Stimulated activated memory B cell treated with anti-CD40 and anti-IgM and Interleukin-4, amounts not matched to agents 10 μg/mL and 1 μg/mL and 100 μg/mL, for 72 hours (primary cell): ENCODE results near the gene NCAM2.

Source experiments
- ATAC-seq: fragments of 150-1000 bp; cut with Tn5 transposase; 2 replicates; pipeline ENCODE4 v1.10.0; 2021
- H3K27ac Mint-ChIP-seq: one replicate; pipeline ENCODE4 v1.8.0; 2022; ENCODE audit warnings: mild to moderate bottlenecking, mixed read lengths
- H3K27me3 Mint-ChIP-seq: one replicate; pipeline ENCODE4 v1.8.0; 2022; ENCODE audit warnings: mixed read lengths
- H3K36me3 Mint-ChIP-seq: one replicate; pipeline ENCODE4 v1.8.0; 2022; ENCODE audit warnings: mixed read lengths
- H3K4me1 Mint-ChIP-seq: one replicate; pipeline ENCODE4 v1.8.0; 2022; ENCODE audit warnings: mixed read lengths
- H3K4me3 Mint-ChIP-seq: one replicate; pipeline ENCODE4 v1.8.0; 2022; ENCODE audit warnings: mild to moderate bottlenecking, moderate library complexity, mixed read lengths
- H3K9me3 Mint-ChIP-seq: one replicate; pipeline ENCODE4 v1.8.0; 2022; ENCODE audit warnings: mixed read lengths

Gene NCAM2

DNA sequence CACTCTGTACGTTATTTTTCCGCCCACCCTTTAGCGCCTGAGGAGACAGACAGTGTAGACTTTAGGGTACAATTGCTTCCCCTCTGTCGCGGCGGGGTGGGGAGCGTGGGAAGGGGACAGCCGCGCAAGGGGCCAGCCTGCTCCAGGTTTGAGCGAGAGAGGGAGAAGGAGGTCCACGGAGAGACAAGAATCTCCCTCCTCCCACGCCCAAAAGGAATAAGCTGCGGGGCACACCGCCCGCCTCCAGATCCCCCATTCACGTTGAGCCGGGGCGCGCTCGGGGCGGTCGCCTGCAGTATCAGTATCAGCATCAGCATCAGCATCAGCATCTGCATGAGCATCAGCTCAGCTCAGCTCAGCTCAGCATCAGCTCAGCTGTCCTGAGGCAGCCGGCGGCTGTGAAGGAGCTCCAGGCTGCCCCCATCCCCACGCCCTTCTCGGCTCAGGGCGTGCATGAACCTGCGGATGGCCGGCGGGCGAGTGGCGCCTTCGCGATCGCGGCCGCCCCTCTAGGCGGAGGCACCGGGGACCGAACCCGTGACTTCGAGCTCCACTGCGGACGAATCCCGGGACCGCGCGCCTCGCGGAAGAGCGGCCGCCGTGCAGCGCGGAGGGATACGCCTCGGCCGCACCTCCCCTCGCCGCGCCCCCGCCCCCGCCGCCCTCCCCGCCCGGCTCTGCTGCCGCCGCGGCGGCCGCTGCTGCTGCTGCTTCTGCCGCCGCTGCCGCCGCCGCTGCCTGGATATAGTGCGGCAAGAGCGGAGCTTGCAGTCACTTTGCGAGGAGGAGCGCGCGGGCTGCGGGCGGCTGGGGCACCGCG, at the start of gene NCAM2:
Gene NCAM2, plus strand, starts transcription at position 774 of the 820 bp plus-strand sequence.
- Mint-ChIP-seq H3K9me3 (no peaks in the 10 kb centered on the region), H3K27ac (no peak within 1 kb of the TSS), H3K36me3 (no peaks in the 10 kb centered on the region)

GRCh38 chr21:20949884-20950283, 48.3 kb upstream of the NCAM2 start:
- Mint-ChIP-seq H3K4me3 (no peak overlapping the region), H3K27ac (no peak overlapping the region), H3K27me3 (no peaks in the 10 kb centered on the region), H3K9me3 (no peaks in the 10 kb centered on the region), H3K4me1 (no peaks in the 10 kb centered on the region), H3K36me3 (no peaks in the 10 kb centered on the region)
- no peak for ATAC-seq

More for the DNA sequence above, at the start of gene NCAM2:
- peak; percentile 64 for ATAC-seq
- peak within 1 kb of the TSS; percentile 60 for H3K4me3 Mint-ChIP-seq
- no peaks in the 10 kb centered on the region for H3K4me1 Mint-ChIP-seq
- peaks cover 43% of the 10 kb centered on the region for H3K27me3 Mint-ChIP-seq

GRCh38 chr21:20965816-20966215, 32.4 kb upstream of the NCAM2 start:
- no peak for ATAC-seq
- H3K27me3 Mint-ChIP-seq: no peaks in the 10 kb centered on the region
- H3K36me3 Mint-ChIP-seq: no peaks in the 10 kb centered on the region
- no peaks in the 10 kb centered on the region for H3K4me1 Mint-ChIP-seq
- H3K9me3 Mint-ChIP-seq: no peaks in the 10 kb centered on the region
- H3K27ac Mint-ChIP-seq: no peak overlapping the region
- no peak overlapping the region for H3K4me3 Mint-ChIP-seq

DNA sequence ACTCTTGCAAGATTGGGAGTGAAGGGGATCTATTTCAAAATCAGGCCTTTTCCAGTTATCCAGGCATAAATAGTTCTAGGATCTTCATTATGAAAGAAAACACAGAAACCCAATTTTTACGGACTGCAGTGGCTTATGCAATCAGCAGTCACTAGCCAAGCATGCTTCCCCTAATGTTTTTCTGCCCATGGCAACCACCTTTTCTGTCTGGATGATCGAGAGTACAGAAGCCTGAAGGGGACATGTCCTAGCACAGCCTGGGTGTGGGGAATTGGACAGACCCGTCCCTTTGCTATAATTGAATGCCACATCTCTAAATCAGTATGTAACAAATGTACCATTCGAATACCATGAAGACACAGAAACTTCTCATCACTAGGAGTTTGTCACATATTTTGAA, 29.8 kb upstream of the NCAM2 start:
- Mint-ChIP-seq H3K36me3 (no peaks in the 10 kb centered on the region), H3K4me3 (no peak overlapping the region), H3K27me3 (no peaks in the 10 kb centered on the region), H3K9me3 (no peaks in the 10 kb centered on the region), H3K27ac (no peak overlapping the region), H3K4me1 (no peaks in the 10 kb centered on the region)
- ATAC-seq: no peak

DNA sequence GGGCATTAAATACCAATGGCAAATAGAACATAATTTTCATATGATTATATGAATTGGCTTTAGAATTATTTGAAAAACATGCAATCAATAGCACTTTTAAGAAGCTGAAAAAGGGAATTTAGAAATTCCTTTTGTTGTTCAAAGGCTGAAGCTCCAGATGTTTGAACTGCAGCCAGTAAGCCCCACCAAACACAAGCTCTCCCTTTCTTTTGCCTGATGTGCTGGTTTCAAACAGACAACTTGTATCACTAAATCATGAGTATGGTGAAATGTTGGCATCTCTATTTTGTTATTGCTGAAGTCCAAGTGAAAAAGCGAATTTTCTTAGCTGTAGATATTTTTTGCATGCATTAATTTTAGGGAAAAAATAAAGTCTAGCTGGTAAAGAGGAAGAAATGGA, 27.5 kb upstream of the NCAM2 start:
- no peaks in the 10 kb centered on the region for H3K27me3 Mint-ChIP-seq
- H3K36me3 Mint-ChIP-seq: no peaks in the 10 kb centered on the region
- no peaks in the 10 kb centered on the region for H3K4me1 Mint-ChIP-seq
- no peak for ATAC-seq
- H3K9me3 Mint-ChIP-seq: no peaks in the 10 kb centered on the region
- H3K27ac Mint-ChIP-seq: no peak overlapping the region
- no peak overlapping the region for H3K4me3 Mint-ChIP-seq

DNA sequence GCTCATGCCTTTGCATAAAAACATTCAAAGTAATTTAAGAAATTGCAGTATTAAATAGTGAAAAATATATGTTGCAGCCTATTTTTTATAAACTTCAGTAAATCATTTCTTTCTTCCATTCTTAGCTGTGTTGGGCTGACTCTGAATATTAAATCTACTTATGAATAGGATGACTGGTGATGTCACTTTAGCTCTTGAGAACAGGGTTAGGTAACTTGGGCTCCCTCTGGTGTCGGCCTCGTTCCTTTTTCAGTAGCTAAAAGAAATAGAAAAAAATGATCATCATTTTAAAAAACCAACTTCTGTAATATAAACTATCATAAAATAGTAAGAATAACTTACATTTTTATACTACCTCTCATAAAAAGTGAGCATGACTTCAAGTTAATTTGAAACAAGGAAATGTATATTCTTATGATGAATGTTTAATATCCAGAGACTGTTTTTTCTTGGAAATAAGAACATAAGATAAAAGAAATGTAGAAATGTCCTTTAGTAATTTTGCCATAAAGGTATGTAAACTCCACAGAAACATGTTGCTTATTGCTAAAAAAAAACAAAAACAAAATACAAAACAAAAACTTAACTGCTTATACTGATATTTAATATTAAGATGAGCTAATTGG, 26.8 kb upstream of the NCAM2 start:
- H3K4me1 Mint-ChIP-seq: no peaks in the 10 kb centered on the region
- ATAC-seq: no peak

GRCh38 chr21:20994790-20995189, 3.4 kb upstream of the NCAM2 start:
- Mint-ChIP-seq H3K27ac (no peak overlapping the region), H3K4me1 (no peaks in the 10 kb centered on the region), H3K27me3 (peaks cover 25% of the 10 kb centered on the region), H3K36me3 (no peaks in the 10 kb centered on the region), H3K9me3 (no peaks in the 10 kb centered on the region), H3K4me3 (no peak overlapping the region)
- ATAC-seq: no peak

More for the DNA sequence above, 26.8 kb upstream of the NCAM2 start:
- Mint-ChIP-seq H3K9me3 (no peaks in the 10 kb centered on the region), H3K36me3 (no peaks in the 10 kb centered on the region), H3K27ac (no peak overlapping the region), H3K4me3 (no peak overlapping the region), H3K27me3 (no peaks in the 10 kb centered on the region)

DNA sequence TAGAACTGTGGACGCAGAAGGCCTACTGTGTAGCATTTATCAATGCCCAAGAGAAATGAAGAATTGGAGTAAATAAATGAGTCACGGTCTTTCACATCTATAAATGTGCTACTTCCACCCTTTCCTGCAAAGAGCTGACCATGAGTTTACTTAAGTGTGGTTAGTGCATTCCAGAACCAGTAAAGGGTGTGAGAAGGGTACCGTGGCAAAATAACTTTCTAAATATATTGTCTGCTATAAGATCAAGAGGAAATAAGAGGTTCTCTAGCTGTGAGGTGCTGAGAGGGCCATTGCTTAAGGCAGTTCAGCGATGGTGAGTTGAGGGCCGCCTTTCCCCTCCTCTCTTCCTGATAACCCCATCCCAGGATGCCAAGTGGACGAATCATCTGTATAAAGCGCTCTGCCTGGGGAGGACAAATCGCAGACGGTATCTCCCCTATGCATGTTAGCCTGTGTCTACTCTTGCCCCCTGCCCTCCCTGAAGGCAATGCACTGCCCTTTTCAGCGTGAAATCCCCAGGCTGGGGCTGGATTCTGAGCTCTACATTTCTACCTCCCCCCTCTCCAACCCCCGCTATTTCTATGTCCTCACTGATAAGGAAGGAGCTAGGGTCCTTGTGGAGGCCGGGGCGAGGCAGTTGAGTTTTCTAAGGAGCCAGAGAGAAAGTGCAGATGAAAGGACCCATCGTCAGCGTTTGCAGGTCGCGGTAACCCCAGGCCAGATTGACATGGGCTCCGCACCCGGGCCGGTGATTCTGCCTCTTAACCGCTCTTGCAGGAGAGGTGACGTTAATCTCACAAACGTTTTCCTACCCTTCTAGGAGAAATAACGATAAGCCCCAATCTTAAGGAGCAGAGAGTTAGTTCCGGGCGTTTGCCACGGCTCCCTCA, 1.5 kb upstream of the NCAM2 start:
- Mint-ChIP-seq H3K27ac (no peak overlapping the region), H3K4me3 (no peak overlapping the region), H3K4me1 (no peaks in the 10 kb centered on the region), H3K9me3 (no peaks in the 10 kb centered on the region), H3K27me3 (peaks cover 39% of the 10 kb centered on the region), H3K36me3 (no peaks in the 10 kb centered on the region)
- ATAC-seq: no peak

DNA sequence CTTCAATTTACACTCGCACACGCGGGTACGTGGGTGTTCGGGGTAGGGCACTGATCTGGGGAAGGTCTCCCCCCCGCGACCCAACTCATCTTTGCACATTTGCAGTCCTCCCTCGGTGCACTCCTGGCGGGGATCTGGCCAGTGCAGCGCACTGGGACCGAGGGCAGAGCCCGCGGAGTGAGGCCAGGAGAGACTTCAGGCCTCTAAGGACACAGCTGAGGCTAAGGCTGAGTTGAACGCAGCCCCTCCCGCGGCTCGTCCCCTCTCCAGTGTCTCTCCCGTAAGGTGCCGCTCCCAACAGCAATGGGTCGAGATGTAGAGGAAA, 936 bp upstream of the NCAM2 start:
- peak overlapping the region; percentile 57 for H3K4me3 Mint-ChIP-seq
- H3K27ac Mint-ChIP-seq: no peak overlapping the region
- ATAC-seq: no peak
- no peaks in the 10 kb centered on the region for H3K36me3 Mint-ChIP-seq
- no peaks in the 10 kb centered on the region for H3K9me3 Mint-ChIP-seq
- no peaks in the 10 kb centered on the region for H3K4me1 Mint-ChIP-seq
- H3K27me3 Mint-ChIP-seq: peaks cover 43% of the 10 kb centered on the region

GRCh38 chr21:20998456-20998789, 214 bp downstream of the NCAM2 start:
- Mint-ChIP-seq H3K27ac (no peak overlapping the region), H3K27me3 (peaks cover 43% of the 10 kb centered on the region), H3K9me3 (no peaks in the 10 kb centered on the region), H3K4me3 (peak overlapping the region; percentile 60), H3K4me1 (no peaks in the 10 kb centered on the region), H3K36me3 (no peaks in the 10 kb centered on the region)
- ATAC-seq: peak; percentile 21

DNA sequence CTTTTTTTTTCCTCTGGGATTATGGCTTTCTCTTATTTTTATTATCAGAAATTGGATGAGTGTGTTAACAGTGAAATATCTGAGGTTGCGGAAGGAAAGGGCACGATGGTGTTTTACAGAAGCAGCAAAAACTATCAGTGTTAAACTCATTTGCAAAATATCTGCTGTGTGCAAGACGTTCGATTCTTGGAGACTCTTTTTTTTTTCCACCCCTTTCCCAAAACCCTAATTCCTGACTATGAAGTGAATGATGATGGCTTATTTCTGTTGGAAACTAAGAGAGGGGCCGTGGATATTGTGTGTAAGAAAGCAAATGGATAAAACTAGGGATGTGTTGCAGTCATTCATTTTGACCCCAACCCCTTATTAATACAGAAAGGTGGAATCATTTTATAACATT, 677 bp downstream of the NCAM2 start:
- no peaks in the 10 kb centered on the region for H3K4me1 Mint-ChIP-seq
- no peak for ATAC-seq
- no peak overlapping the region for H3K27ac Mint-ChIP-seq
- peak overlapping the region; percentile 60 for H3K4me3 Mint-ChIP-seq
- H3K9me3 Mint-ChIP-seq: no peaks in the 10 kb centered on the region
- no peaks in the 10 kb centered on the region for H3K36me3 Mint-ChIP-seq
- H3K27me3 Mint-ChIP-seq: peaks cover 43% of the 10 kb centered on the region

- Mint-ChIP-seq H3K27ac (no peak overlapping the region), H3K36me3 (no peaks in the 10 kb centered on the region), H3K9me3 (no peaks in the 10 kb centered on the region), H3K27me3 (peaks cover 43% of the 10 kb centered on the region), H3K4me3 (no peak overlapping the region), H3K4me1 (no peaks in the 10 kb centered on the region)
- ATAC-seq: no peak
Observed at GRCh38 chr21:20999659-21000058, 1.4 kb downstream of the NCAM2 start.

DNA sequence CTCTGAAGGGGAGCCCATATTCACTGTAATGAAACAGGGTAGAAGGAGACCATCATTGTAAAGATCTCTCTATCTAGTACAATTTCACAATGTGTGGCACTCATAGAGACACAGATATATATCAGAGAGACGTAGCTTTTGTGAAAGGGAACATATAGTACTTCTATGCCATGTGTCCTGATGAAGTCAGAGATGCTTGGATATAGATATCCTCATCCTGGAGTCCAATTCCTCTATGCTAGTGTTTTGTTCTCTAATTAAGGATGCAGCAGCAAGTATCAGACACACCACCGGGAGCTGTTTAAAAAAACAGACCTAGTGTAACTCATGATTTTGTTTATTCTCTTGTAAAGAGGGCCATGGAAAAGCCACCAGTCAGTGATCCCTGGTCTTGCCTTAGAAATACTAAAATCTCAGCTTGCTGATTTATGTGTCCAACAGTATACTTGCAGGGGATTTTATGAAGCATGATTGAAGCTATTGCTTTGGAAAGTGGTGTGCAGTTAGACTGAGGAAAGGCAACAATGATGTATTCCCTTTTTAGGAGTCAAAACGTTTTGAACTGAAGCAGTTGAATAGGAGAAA, 2.5 kb downstream of the NCAM2 start:
- Mint-ChIP-seq H3K36me3 (no peaks in the 10 kb centered on the region), H3K27me3 (peaks cover 43% of the 10 kb centered on the region), H3K4me3 (no peak overlapping the region), H3K4me1 (no peaks in the 10 kb centered on the region), H3K9me3 (no peaks in the 10 kb centered on the region), H3K27ac (no peak overlapping the region)
- no peak for ATAC-seq

DNA sequence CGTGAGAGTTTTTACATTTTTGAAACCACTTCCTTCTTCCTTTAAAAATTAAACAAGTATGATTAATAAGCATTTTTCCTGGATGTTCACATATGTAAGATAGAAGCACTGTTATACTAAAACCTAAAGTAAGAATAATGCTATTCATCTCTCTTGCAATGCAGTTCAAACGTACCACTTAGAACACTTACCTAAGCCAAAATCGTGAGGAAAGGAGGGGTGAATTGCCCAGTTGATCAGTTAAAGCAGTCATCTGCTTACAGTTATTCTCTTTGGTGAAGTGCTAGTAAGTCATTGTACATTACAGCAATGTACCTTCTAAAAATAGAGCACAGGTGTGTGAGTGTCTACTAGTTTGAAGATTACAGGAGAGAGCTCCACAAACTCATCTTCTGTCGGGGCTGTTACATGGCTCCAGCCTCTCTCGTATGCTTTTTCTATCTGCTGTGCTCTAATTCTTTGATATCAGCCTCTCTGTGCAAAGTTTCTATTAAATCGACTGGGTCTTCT, 3.4 kb downstream of the NCAM2 start:
- no peak for ATAC-seq
- H3K9me3 Mint-ChIP-seq: no peaks in the 10 kb centered on the region
- no peak overlapping the region for H3K27ac Mint-ChIP-seq
- no peaks in the 10 kb centered on the region for H3K36me3 Mint-ChIP-seq
- no peak overlapping the region for H3K4me3 Mint-ChIP-seq
- H3K4me1 Mint-ChIP-seq: no peaks in the 10 kb centered on the region
- H3K27me3 Mint-ChIP-seq: peaks cover 38% of the 10 kb centered on the region

GRCh38 chr21:21002153-21002552, 3.9 kb downstream of the NCAM2 start:
- Mint-ChIP-seq H3K27me3 (peaks cover 32% of the 10 kb centered on the region), H3K36me3 (no peaks in the 10 kb centered on the region), H3K4me3 (no peak overlapping the region), H3K9me3 (no peaks in the 10 kb centered on the region), H3K27ac (no peak overlapping the region), H3K4me1 (no peaks in the 10 kb centered on the region)
- no peak for ATAC-seq
